PFSK-1 (cell line): ENCODE measurements around the gene ASIC2.

Source experiments
- FOXP2 ChIP-seq: optimal IDR thresholded peaks from 2 replicates; pipeline ENCODE3; 2011; ENCODE audit warnings: borderline replicate concordance, control low read depth, inconsistent platforms; ENCODE audit not compliant: insufficient read depth; ENCODE audit errors: extremely low read length, extremely low read depth
- POLR2AphosphoS5 ChIP-seq: IDR thresholded peaks from 2 replicates; pipeline ENCODE4 v1.6.1; 2012; ENCODE audit warnings: low read depth, mild to moderate bottlenecking, control low read depth, low read length, moderate library complexity
- REST ChIP-seq, 2 experiments: IDR thresholded peaks; 2 replicates each; pipeline versions ENCODE4 v1.6.1 to v1.8.0; 2011 to 2012; ENCODE audit warnings: low read depth in 2 of 2, low read length in 2 of 2, control low read depth in 1 of 2, inconsistent platforms in 1 of 2, mild to moderate bottlenecking in 1 of 2, moderate library complexity in 1 of 2; ENCODE audit not compliant: insufficient read depth in 1 of 2
- SIN3A ChIP-seq: IDR thresholded peaks from 2 replicates; pipeline ENCODE4 v1.6.1; 2012; ENCODE audit warnings: mild to moderate bottlenecking, low read length, moderate library complexity, borderline replicate concordance; ENCODE audit not compliant: insufficient read depth
- TAF1 ChIP-seq: IDR thresholded peaks from 2 replicates; pipeline ENCODE4 v1.6.1; 2012; ENCODE audit warnings: low read length, control low read depth, borderline replicate concordance; ENCODE audit not compliant: insufficient read depth

DNA sequence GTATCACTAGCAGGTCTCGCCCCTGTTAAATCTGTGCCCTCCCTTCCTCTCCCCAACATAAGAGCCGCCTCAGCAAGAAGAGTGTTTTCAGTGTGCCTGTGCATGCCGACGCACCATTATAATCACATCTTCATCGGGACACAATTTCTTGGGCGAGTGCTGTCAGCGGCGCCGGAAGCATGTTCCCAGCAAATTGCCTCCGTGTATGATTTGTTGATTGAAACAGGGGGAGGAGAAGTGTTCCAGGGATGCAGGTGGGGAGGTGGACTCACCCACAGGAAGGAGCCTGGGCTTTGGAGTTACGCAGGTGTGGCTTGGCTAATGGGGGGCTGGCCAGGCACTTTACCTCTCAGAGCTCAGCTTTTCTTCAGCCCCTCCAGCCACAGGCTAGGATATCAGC is 247.9 kb downstream of the ASIC2 start:
- no peak for TF ChIP-seq REST (IDR thresholded peaks at IDR 0.05; ENCODE audit: insufficient read depth in 1 of 2, low read depth in 2 of 2, low read length in 2 of 2)
- TF ChIP-seq POLR2AphosphoS5: no peak
- no peak for TF ChIP-seq SIN3A
- no peak for TF ChIP-seq TAF1
- TF ChIP-seq FOXP2: no peak
